Measurements from ENCODE around the gene BICRA.

GRCh38 chr19:47697863-47698609, 89.1 kb downstream of the BICRA start:
- TF ChIP-seq SP1 (IDR thresholded peaks at IDR 0.05) (no peak), PKNOX1 (IDR thresholded peaks at IDR 0.05) (no peak), FOXM1 (IDR thresholded peaks at IDR 0.05; ENCODE audit: borderline replicate concordance) (no peak), HDGF (IDR thresholded peaks at IDR 0.05; ENCODE audit: borderline replicate concordance) (no peak)
